Heart right ventricle (tissue), 16 donors: ENCODE measurements around the gene PABPC1L. TPM values are rescaled to one million over a fixed set of nuclear protein-coding genes. Genes with fewer than 3 reads are reported as not detected.
A peak's percentile ranks its signal among the peaks of the same experiment; 100 is the strongest.

Experiments
- ATAC-seq, 8 donors: fragments of 200-7000 bp; cut with Tn5 transposase; one replicate each; pipeline ENCODE4 v1.9.1; 2020; ENCODE audit warnings: mild to moderate bottlenecking in 8 of 8, moderate library complexity in 8 of 8, moderate number of reproducible peaks in 1 of 8
- DNase-seq, 2 donors: peaks; one replicate each; pipeline ENCODE4 v3.0.0-alpha.2; 2020
- H3K27ac ChIP-seq, 10 donors: fragments of 200-600 bp; sonication (generic) in 2 of 10; one replicate each; pipeline versions ENCODE4 v1.5.0 to v1.8.0; 2020 to 2022; ENCODE audit warnings: mild to moderate bottlenecking in 3 of 10
- H3K27me3 ChIP-seq, 7 donors: fragments of 200-600 bp; one replicate each; pipeline ENCODE4 v1.8.0; 2021 to 2022; ENCODE audit warnings: mild to moderate bottlenecking in 2 of 7
- H3K36me3 ChIP-seq, 9 donors: fragments of 200-600 bp; sonication (generic) in 1 of 9; one replicate each; pipeline versions ENCODE4 v1.5.0 to v1.8.0; 2020 to 2022; ENCODE audit warnings: mild to moderate bottlenecking in 2 of 9
- H3K4me1 ChIP-seq, 9 donors: fragments of 200-600 bp; sonication (generic) in 1 of 9; one replicate each; pipeline versions ENCODE4 v1.5.0 to v1.8.0; 2020 to 2022; ENCODE audit warnings: mild to moderate bottlenecking in 4 of 9
- H3K4me3 ChIP-seq, 10 donors: fragments of 200-600 bp; sonication (generic) in 2 of 10; one replicate each; pipeline versions ENCODE4 v1.5.0 to v1.8.0; 2020 to 2022; ENCODE audit warnings: mild to moderate bottlenecking in 7 of 10, moderate library complexity in 2 of 10
- H3K9me3 ChIP-seq, 11 donors: fragments of 200-600 bp in 10 of 11; sonication (generic) in 2 of 11; one replicate each; pipeline versions ENCODE4 v1.5.0 to v1.8.0; 2013 to 2022; ENCODE audit warnings: mild to moderate bottlenecking in 2 of 11, control low read depth in 1 of 11, moderate library complexity in 1 of 11
- CTCF ChIP-seq, 9 donors: fragments of 200-600 bp; sonication (generic) in 2 of 9; IDR thresholded peaks; one replicate each; pipeline versions ENCODE4 v1.5.0 to v1.8.0; 2021 to 2022; ENCODE audit warnings: antibody characterized with exemption in 9 of 9, mild to moderate bottlenecking in 5 of 9, moderate library complexity in 1 of 9
- WGBS, 2 donors: extraction: QIAGEN DNeasy Blood & Tissue Kit; methylation state at CpG; one replicate each; pipeline ENCODE4 v1.1.7; 2013; ENCODE audit warnings: inconsistent platforms in 1 of 2; 5-methylcytosine and 5-hydroxymethylcytosine counted together
- intact Hi-C, 10 donors: fragments of 100-400 bp; cut with DNase I; formaldehyde crosslinking; loops; one replicate each; pipeline versions ENCODE4 v1.11.1 to v1.14.2; 2022
- polyA plus RNA-seq, 2 donors: library from polyadenylated mRNA; stranded (reverse); fragments of 200-250 nt; gene quantifications; one replicate each; pipeline ENCODE4 v1.2.3, GENCODE V29; 2013
- total RNA-seq, 10 donors: library from RNA; stranded (reverse); fragmentation: NEBNext Ultra II Directional in 3 of 10; extraction: Animal tissue kit (Norgen Biotek cat#: 25700) in 3 of 10; gene quantifications; one replicate each; pipeline versions ENCODE4 v1.2.1 to v1.2.4, GENCODE V29; 2021 to 2023
- donor health status: Arrhythmogenic right ventricular cardiomyopathy.
- donor health status: ischemic (EF 13 %, LVEDD 7.1; RV severe dilation, severe dysfunction).
- donor health status: healthy with polysubstance abuse.
- donor health status: DM: no; HTN: yes; CAD: no.
- donor health status: DM: no; HTN: no; CAD: no.
- donor health status: ischemic (EF 25% LVEDD 6.9; RV normal size, moderate dysfunction).
- donor health status: ischemic (EF 25% LVEDD 5.7; RV mildly dilated, moderate dysfunction).
- donor health status: healthy.
- donor health status: DM: yes; HTN: yes; CAD: no.
- donor health status: Ischemic cardiomyopathy.
- donor health status: ischemic (EF 35%, LVEDD 5.7; RV mildly dilated, moderate dysfunction).
- donor health status: nonischemic (EF 11% LVEDD 7.7; RV severe dilation, severe dysfunction).
- donor health status: DM: yes; HTN: yes; CAD: no.
- donor health status: PGD.
- donor health status: ischemic (EF 29% LVEDD 5.4; RV normal size, mild dysfunction).
- donor health status: nonischemic (EF 23%, LVEDD 6.1; RV moderate dilation, normal function).

PABPC1L gene
- total and polyA plus RNA-seq, 12 donors: 0.89 to 14.3 (median 1.9) TPM

GRCh38 chr20:44887466-44887865 lies 22.4 kb upstream of the PABPC1L start:
- ATAC-seq (no peak), DNase-seq (no peak)
- 43 to 62% methylated on average over 4 of the region's 4 CpGs for WGBS, 2 donors
- intact Hi-C loops: loop anchor here in 6 of 10 donors (5.0 to 10.0 kb wide), 3 partner anchors 75 to 80 kb away; partner anchors contain the start of genes STK4 (in 5 of the 6) and TOMM34 (in 2 of the 6)
- Histone ChIP-seq H3K36me3 (peaks cover 0 to 39% (median 0%) of the 10 kb centered on the region in 9 donors), H3K4me1 (peaks cover 4 to 72% (median 65%) of the 10 kb centered on the region in 9 donors), H3K27ac (peak overlapping the region in 3 of 10 donors; percentile 9 to 99 (median 26)), H3K9me3 (no peaks in the 10 kb centered on the region), H3K4me3 (peak overlapping the region in 7 of 10 donors; percentile 93 to 99 (median 98)), H3K27me3 (no peaks in the 10 kb centered on the region)
- no peak for TF ChIP-seq CTCF (IDR thresholded peaks at IDR 0.05)

- H3K9me3 ChIP-seq: no peaks in the 10 kb centered on the region
- H3K4me3 ChIP-seq: peak overlapping the region in 4 of 10 donors; percentile 3 to 99 (median 96)
- no peak for DNase-seq
- WGBS, 2 donors: 57 to 71% methylated on average over 6 of the region's 6 CpGs
- intact Hi-C loops: loop anchor here in 6 of 10 donors (5.0 to 10.0 kb wide), 3 partner anchors 74 to 79 kb away; partner anchors contain the start of genes STK4 (in 5 of the 6) and TOMM34 (in 2 of the 6)
- ATAC-seq: no peak
- peak overlapping the region in 3 of 10 donors; percentile 10 to 64 (median 26) for H3K27ac ChIP-seq
- H3K27me3 ChIP-seq: no peaks in the 10 kb centered on the region
- TF ChIP-seq CTCF (IDR thresholded peaks at IDR 0.05): peak in 2 of 9 donors; percentile 17 to 19
- peaks cover 0 to 44% (median 0%) of the 10 kb centered on the region in 9 donors for H3K36me3 ChIP-seq
- H3K4me1 ChIP-seq: peaks cover 4 to 80% (median 67%) of the 10 kb centered on the region in 9 donors
Observed at GRCh38 chr20:44888226-44889103, 21.4 kb upstream of the PABPC1L start.

GRCh38 chr20:44891826-44892225 lies 18.0 kb upstream of the PABPC1L start:
- H3K4me1 ChIP-seq: peaks cover 4 to 99% (median 80%) of the 10 kb centered on the region in 9 donors
- no peaks in the 10 kb centered on the region for H3K27me3 ChIP-seq
- no peak overlapping the region for H3K4me3 ChIP-seq
- H3K9me3 ChIP-seq: no peaks in the 10 kb centered on the region
- H3K27ac ChIP-seq: no peak overlapping the region
- TF ChIP-seq CTCF (IDR thresholded peaks at IDR 0.05): no peak
- 67 to 88% methylated on average over 1 of the region's 1 CpG for WGBS, 2 donors
- ATAC-seq (no peak), DNase-seq (no peak)
- intact Hi-C loops: no loop called here
- H3K36me3 ChIP-seq: peaks cover 0 to 59% (median 0%) of the 10 kb centered on the region in 9 donors

- Histone ChIP-seq H3K36me3 (peaks cover 0 to 48% (median 0%) of the 10 kb centered on the region in 9 donors), H3K4me1 (peaks cover 2 to 94% (median 68%) of the 10 kb centered on the region in 9 donors), H3K9me3 (no peaks in the 10 kb centered on the region), H3K4me3 (no peak overlapping the region), H3K27me3 (no peaks in the 10 kb centered on the region), H3K27ac (peak overlapping the region in 1 of 10 donors; percentile 48)
- 62 to 66% methylated on average over 2 of the region's 2 CpGs for WGBS, 2 donors
- no peak for DNase-seq
- ATAC-seq: no peak
- no peak for TF ChIP-seq CTCF (IDR thresholded peaks at IDR 0.05)
- intact Hi-C loops: no loop called here
Observed at GRCh38 chr20:44894959-44895358, 14.9 kb upstream of the PABPC1L start.
